ENCODE measurements around the gene GTF2A1. TPM values are rescaled to one million over a fixed set of nuclear protein-coding genes. Genes with fewer than 3 reads are reported as not detected.
A peak's percentile ranks its signal among the peaks of the same experiment; 100 is the strongest.

Gene GTF2A1
- total RNA-seq, 3 donors from 2014 or later, result 42.8 to 44.4 (median 43.4) TPM

DNA sequence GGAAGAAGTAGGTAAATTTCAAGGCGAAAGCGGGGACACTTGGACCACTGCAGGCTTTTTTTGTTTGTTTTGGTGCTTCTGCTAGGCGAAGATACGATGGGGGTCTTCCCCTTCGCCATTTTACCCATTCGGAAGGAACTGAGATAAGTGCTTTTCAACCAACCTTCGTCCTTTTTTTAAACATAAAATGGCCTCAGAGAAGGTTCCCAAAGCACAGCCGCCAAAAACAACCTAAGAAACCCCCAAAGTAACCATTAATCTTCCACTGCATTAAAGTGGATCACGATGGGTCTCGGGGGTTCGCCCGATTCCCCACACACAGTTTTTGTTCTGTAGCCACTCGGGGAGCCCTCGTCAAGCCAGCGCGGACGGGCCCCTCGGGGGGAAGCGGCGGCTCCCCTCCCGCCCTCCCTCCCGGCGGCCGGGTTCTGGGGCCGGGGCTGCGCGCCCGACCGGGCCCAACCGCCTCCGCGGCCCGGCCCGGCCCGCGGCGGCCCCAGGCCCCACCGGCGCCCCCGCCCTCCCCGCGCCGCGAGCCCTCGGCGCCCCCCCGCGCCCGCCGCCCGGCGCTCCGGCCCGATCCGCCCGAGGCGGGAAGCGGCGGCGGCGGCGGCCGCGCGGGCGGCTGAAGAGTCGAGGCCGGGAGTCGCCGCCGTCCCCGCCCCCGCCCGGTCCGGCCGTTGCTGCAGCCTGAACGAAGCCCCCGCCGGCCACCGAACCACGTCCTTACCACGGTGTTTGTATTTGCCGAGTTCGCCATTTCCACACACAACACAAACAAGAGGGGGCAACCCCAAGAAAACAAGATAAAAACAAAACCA, 790 bp downstream of the GTF2A1 start:
- Mint-ChIP-seq H3K4me1 (ENCODE audit: low read depth) (peaks cover 40% of the 10 kb centered on the region), H3K4me3 (peak overlapping the region; percentile 99), H3K9me3 (no peaks in the 10 kb centered on the region), H3K36me3 (ENCODE audit: insufficient read depth) (peaks cover 18% of the 10 kb centered on the region), H3K27me3 (ENCODE audit: low read depth) (no peaks in the 10 kb centered on the region)
- ATAC-seq (peak in 1 of 2 donors; percentile 3), DNase-seq (peak; percentile 31)

DNA sequence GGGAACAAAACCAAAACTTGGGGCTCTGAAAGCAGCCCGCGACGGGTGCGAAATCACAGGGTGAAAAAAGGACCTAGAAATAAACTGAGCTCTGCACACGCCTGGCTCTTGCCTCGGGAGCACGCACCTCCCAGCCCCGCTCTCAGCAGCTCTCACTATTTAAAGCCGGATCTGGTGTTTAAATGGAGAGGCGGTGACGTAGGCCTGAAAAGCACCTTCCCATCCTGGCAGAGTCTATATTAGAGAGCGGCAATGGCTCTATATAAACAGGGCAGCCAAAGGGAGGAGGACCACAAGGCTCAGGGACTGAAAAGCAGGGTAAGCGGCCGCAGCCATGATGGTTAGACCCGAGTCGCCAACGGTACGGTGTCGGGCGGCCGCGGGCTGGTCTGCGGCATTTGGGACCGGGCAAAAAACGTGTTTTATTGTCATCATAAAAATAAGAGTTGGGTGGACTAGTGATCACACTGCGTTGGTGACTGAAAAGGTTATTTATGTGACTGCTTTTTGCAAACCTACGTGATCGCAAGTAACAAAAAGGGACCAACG, 1.5 kb downstream of the GTF2A1 start:
- Mint-ChIP-seq H3K27me3 (ENCODE audit: low read depth) (no peaks in the 10 kb centered on the region), H3K9me3 (no peaks in the 10 kb centered on the region), H3K4me1 (ENCODE audit: low read depth) (peaks cover 43% of the 10 kb centered on the region), H3K36me3 (ENCODE audit: insufficient read depth) (peaks cover 20% of the 10 kb centered on the region), H3K4me3 (peak overlapping the region; percentile 99)
- DNase-seq (peak; percentile 78), ATAC-seq (peak; percentile 60 to 64)

DNA sequence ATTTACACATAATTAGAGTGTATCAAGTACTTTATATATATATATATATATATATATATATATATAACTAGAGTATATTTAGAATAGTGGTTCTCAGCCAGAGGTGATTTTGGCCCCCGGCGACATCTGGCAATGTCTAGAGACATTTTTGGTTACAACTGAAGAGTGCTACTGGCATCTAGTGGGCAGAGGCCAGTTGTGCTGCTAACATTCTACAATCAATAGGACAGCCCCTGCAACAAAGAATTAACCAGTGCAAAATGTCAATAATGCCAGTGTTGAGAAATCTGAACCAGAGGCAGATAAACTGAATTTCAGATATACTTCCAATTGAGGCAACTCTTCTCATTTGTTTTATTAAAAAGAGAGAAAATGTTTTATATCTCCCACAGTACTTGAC, 8.9 kb downstream of the GTF2A1 start:
- Mint-ChIP-seq H3K4me3 (no peak overlapping the region), H3K27me3 (ENCODE audit: low read depth) (no peaks in the 10 kb centered on the region), H3K36me3 (ENCODE audit: insufficient read depth) (peaks cover 58% of the 10 kb centered on the region), H3K4me1 (ENCODE audit: low read depth) (peaks cover 53% of the 10 kb centered on the region), H3K9me3 (no peaks in the 10 kb centered on the region)
- no peak for DNase-seq
- ATAC-seq, result peak; percentile 43 to 62

DNA sequence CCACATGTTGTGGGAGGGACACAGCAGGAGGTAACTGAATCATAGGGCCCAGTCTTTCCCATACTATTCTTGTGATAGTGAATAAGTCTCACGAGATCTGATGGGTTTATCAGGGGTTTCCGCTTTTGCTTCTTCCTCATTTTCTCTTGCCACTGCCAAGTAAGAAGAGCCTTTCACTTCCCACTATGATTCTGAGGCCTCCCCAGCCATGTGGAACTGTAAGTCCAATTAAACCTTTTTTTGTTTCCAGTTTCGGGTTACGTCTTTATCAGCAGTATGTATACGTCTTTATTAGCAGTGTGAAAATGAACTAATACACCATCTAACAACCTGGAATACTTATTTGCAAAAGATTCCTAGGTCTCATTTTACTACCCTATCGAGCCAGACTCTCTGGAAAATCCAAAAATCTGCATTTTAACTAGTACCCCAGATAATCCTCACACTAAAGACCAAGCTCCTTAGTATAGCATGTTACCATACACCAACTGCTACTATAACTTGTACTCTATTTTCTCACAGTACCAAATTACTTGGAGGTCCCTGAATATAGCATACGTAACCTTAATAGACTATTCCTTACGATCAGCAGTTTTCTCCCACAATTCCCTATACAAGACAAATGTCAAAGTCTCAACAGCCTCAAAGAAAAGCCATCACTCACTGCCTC, 11.5 kb downstream of the GTF2A1 start:
- H3K27me3 Mint-ChIP-seq (ENCODE audit: low read depth), result no peaks in the 10 kb centered on the region
- no peak overlapping the region for H3K4me3 Mint-ChIP-seq
- no peaks in the 10 kb centered on the region for H3K9me3 Mint-ChIP-seq
- peaks cover 56% of the 10 kb centered on the region for H3K4me1 Mint-ChIP-seq (ENCODE audit: low read depth)
- no peak for ATAC-seq
- peaks cover 54% of the 10 kb centered on the region for H3K36me3 Mint-ChIP-seq (ENCODE audit: insufficient read depth)
- no peak for DNase-seq

DNA sequence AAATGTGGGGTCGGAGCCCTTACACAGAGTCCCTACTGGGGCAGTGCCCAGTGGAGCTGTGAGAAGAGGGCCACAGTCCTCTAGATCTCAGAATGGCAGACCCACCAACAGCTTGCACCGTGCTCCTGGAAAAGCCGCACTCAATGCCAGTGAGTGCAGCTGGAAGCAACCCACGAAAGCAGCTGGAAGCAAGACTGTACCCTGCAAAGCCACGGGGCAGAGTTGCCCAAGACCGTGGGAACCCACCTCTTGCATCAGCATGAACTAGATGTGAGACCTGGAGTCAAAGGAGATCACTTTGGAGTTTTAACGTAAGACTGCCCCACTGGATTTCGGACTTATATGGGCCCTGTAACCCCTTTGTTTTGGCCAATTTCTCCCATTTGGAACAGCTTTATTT, 12.3 kb downstream of the GTF2A1 start:
- peaks cover 54% of the 10 kb centered on the region for H3K36me3 Mint-ChIP-seq (ENCODE audit: insufficient read depth)
- ATAC-seq (no peak), DNase-seq (no peak)
- H3K4me1 Mint-ChIP-seq (ENCODE audit: low read depth), result peaks cover 53% of the 10 kb centered on the region
- no peaks in the 10 kb centered on the region for H3K27me3 Mint-ChIP-seq (ENCODE audit: low read depth)
- no peaks in the 10 kb centered on the region for H3K9me3 Mint-ChIP-seq
- H3K4me3 Mint-ChIP-seq, result no peak overlapping the region

DNA sequence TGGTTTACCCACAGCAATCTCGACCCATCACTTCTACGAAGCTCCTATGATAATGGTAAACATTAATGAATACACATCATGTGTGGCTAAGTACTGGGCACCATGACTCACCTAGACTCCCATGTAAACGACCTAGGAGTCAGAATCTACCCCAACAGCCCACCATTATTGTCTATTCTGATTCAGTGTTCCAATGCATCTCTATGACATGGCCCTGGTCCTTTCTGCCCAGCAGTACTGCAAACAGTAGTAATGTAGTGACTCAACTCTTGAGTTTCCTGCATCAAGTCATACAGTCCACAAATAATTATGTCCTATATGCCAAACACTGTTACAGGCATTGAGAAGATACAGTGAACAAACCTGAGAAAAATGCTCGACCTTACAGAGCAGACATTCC, 14.6 kb downstream of the GTF2A1 start:
- H3K36me3 Mint-ChIP-seq (ENCODE audit: insufficient read depth), result peaks cover 53% of the 10 kb centered on the region
- no peaks in the 10 kb centered on the region for H3K27me3 Mint-ChIP-seq (ENCODE audit: low read depth)
- DNase-seq, result no peak
- ATAC-seq, result peak; percentile 75 to 86
- H3K4me3 Mint-ChIP-seq, result no peak overlapping the region
- no peaks in the 10 kb centered on the region for H3K9me3 Mint-ChIP-seq
- peaks cover 40% of the 10 kb centered on the region for H3K4me1 Mint-ChIP-seq (ENCODE audit: low read depth)

DNA sequence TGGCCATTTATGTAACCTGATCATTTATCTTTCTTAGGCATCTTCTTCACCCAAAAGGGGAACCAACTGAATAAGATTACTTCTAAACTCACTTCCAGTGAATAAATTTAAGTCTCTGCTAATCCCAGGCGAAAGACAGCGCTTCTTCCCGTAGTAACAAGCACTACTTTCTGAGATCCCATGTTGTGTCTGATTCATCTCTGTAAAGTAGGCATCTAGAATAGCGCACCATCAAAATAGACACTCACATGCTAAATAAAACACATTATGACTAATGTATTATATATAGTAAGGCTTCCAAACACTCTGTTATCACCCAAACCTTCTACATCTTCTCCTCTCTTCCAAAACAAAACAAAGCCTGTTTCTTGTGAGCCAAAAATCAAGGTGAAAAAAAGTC, 15.1 kb downstream of the GTF2A1 start:
- peaks cover 37% of the 10 kb centered on the region for H3K4me1 Mint-ChIP-seq (ENCODE audit: low read depth)
- ATAC-seq (no peak), DNase-seq (no peak)
- no peaks in the 10 kb centered on the region for H3K9me3 Mint-ChIP-seq
- H3K27me3 Mint-ChIP-seq (ENCODE audit: low read depth), result no peaks in the 10 kb centered on the region
- H3K4me3 Mint-ChIP-seq, result no peak overlapping the region
- H3K36me3 Mint-ChIP-seq (ENCODE audit: insufficient read depth), result peaks cover 49% of the 10 kb centered on the region

DNA sequence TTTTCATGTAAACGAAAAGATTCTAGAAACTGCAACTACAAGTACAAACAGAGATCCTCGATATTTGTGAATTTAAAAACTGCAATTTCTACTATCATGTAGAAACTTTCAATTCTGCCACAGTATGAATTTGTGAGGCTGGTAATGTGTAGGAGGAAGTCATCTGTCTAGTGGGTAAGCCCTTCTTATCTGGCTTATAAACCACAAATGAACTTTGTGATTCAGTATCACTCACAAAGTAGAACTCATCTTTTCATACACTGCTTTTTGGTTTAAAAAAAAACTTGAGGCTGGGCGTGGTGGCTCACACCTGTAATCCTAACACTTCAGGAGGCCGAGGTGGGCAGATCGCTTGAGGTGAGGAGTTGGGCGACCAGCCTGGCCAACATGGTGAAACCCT, 20.7 kb downstream of the GTF2A1 start:
- ATAC-seq, result peak; percentile 94 to 97
- Mint-ChIP-seq H3K4me3 (peak overlapping the region; percentile 24), H3K9me3 (no peaks in the 10 kb centered on the region), H3K27me3 (ENCODE audit: low read depth) (no peaks in the 10 kb centered on the region), H3K36me3 (ENCODE audit: insufficient read depth) (peaks cover 42% of the 10 kb centered on the region), H3K4me1 (ENCODE audit: low read depth) (peaks cover 20% of the 10 kb centered on the region)
- no peak for DNase-seq

DNA sequence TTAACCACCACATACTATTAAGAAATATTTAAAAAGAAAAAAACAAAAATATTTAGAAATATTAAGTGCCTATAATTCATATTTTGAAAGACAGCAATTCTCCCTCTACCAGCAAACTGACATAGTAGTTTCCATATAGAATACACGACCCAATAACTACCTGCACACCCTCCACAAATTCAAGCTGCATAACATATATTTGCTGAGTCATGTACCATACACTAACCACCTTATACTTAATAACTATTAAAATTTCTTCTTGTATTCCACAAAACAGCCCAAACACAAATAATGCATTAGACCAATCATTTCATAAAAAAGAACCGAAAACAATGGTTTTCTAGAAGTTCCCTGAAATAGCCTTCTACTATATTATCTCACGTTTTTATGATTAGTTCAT, 21.7 kb downstream of the GTF2A1 start:
- H3K27me3 Mint-ChIP-seq (ENCODE audit: low read depth), result no peaks in the 10 kb centered on the region
- peaks cover 46% of the 10 kb centered on the region for H3K36me3 Mint-ChIP-seq (ENCODE audit: insufficient read depth)
- no peak for ATAC-seq
- no peak for DNase-seq
- no peak overlapping the region for H3K4me3 Mint-ChIP-seq
- H3K4me1 Mint-ChIP-seq (ENCODE audit: low read depth), result peaks cover 25% of the 10 kb centered on the region
- H3K9me3 Mint-ChIP-seq, result no peaks in the 10 kb centered on the region

DNA sequence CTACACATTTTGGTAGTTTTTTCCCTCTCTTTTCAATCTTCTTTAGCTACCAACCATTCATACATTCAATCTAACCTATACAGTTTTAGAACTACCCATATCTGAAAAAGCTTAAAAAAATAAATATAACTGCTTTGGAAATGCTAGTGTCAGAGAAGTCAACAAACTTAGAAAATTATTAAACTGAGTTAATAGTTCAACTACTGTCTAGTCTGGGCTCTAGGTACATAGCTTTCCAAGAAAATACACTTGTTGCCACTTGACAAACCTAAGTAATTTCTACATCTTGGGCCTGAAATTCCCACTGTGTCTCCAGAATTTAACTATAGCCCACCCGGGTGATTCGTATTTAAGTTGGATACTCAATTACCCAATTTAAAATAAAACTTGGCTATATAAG, 22.1 kb downstream of the GTF2A1 start:
- ATAC-seq, result no peak
- no peak for DNase-seq
- H3K9me3 Mint-ChIP-seq, result no peaks in the 10 kb centered on the region
- H3K27me3 Mint-ChIP-seq (ENCODE audit: low read depth), result no peaks in the 10 kb centered on the region
- no peak overlapping the region for H3K4me3 Mint-ChIP-seq
- peaks cover 27% of the 10 kb centered on the region for H3K4me1 Mint-ChIP-seq (ENCODE audit: low read depth)
- peaks cover 43% of the 10 kb centered on the region for H3K36me3 Mint-ChIP-seq (ENCODE audit: insufficient read depth)

DNA sequence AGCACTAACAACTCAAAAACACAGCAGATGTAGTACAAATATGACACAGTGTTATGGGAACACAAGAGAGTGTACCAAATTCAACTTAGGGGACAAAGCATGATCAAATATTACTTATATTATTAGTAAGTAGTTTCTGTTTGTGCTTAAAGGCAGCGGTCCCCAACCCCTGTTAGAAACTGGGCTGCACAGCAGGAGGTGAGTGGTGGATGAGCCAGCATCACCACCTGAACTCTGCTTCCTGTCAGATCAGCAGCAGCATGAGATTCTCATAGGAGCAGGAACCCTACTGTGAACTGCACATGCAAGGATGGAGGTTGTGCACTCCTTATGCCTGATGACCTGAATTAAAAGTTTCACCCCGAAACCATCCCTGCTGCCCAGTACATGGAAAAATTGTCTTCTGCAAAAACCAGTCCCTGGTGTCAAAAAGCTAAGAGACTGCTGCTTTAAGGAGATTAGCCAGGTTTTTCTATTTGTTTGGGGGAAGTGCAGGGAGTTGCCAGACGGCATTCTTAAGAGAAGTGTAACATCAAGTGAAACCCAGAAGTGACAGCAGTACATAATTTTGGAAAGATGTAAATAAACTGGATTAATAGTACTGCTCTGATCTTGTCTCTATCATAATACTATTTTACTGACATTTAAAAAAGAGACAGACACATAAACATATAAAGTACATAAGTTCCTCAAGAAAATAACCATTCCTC, 26.7 kb downstream of the GTF2A1 start:
- peaks cover 36% of the 10 kb centered on the region for H3K4me1 Mint-ChIP-seq (ENCODE audit: low read depth)
- ATAC-seq (peak; percentile 71 to 80), DNase-seq (no peak)
- no peaks in the 10 kb centered on the region for H3K9me3 Mint-ChIP-seq
- H3K27me3 Mint-ChIP-seq (ENCODE audit: low read depth), result no peaks in the 10 kb centered on the region
- peaks cover 35% of the 10 kb centered on the region for H3K36me3 Mint-ChIP-seq (ENCODE audit: insufficient read depth)
- H3K4me3 Mint-ChIP-seq, result no peak overlapping the region

DNA sequence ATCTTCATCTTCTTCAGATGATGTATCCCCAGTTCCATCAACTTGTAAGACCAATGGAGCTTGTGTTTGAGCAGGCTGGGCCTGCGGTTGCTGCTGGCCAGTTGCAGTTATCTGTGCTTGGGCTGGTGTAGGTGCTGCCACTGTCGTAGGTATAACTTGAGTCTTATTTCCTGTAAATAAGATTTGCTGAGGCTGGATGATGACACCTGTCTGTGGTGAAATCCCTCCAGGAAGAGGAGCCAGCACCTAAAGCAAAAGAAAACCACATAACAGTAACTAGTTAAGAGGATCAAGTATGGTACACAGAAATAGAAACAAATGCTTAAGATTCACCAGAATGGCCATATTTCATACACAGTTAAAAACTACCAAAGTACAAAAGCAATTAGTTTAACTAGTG, 28.2 kb downstream of the GTF2A1 start:
- no peaks in the 10 kb centered on the region for H3K9me3 Mint-ChIP-seq
- peaks cover 38% of the 10 kb centered on the region for H3K36me3 Mint-ChIP-seq (ENCODE audit: insufficient read depth)
- no peaks in the 10 kb centered on the region for H3K27me3 Mint-ChIP-seq (ENCODE audit: low read depth)
- ATAC-seq, result peak in 1 of 2 donors; percentile 38
- peaks cover 45% of the 10 kb centered on the region for H3K4me1 Mint-ChIP-seq (ENCODE audit: low read depth)
- H3K4me3 Mint-ChIP-seq, result peak overlapping the region; percentile 67
- no peak for DNase-seq

DNA sequence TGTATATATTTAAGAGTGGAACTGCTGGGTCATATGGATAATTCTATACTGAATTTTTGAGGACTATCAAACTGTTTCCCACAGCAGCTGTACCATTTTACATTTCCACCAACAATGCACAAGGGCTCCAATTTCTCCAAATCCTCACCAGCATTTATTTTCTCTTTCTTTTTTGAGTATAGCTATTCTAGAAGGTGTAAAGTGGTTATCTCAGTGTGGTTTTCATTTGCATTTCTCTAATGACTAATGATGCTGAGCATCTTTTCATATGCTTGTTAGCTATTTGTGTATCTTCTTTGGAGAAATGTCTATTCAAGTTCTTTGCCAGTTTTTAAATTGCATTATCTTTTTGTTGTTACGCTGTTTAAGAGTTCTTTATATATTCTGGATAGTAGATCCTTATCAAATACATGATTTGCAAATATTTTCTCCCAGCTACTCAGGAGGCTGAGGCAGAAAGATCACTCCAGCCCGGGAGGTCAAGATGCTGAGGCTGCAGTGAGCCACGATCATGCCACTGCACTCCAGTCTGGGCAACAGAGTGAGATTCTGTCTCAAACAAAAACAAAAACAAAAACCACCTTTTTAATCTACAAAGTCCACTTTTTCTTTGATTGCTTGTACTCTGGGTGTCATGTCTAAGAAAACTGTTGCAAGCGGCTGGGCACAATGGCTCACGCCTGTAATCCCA, 32.8 kb downstream of the GTF2A1 start:
- no peak for DNase-seq
- Mint-ChIP-seq H3K9me3 (no peaks in the 10 kb centered on the region), H3K4me3 (no peak overlapping the region), H3K4me1 (ENCODE audit: low read depth) (peaks cover 43% of the 10 kb centered on the region), H3K36me3 (ENCODE audit: insufficient read depth) (peaks cover 30% of the 10 kb centered on the region), H3K27me3 (ENCODE audit: low read depth) (no peaks in the 10 kb centered on the region)
- ATAC-seq, result peak; percentile 51 to 78

DNA sequence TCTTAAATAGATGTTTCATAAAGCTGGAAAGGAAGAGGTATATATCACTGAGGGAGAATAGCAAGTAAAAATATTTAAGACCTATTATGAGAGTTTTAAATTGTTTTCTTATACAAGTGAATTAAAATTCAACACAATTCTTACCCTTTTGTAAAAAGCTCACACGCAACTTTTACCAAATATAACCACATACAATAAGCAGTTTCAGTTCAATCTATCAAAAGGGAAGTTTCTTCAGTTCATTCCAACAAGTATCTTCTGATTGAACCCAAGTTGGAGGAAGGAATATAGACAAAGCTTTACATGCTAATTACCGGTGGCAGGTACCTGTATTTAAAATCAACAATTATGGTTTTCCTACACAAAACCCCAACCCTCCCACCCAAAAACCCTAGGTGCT, 41.1 kb downstream of the GTF2A1 start:
- Mint-ChIP-seq H3K4me3 (no peak overlapping the region), H3K9me3 (no peaks in the 10 kb centered on the region), H3K36me3 (ENCODE audit: insufficient read depth) (peaks cover 28% of the 10 kb centered on the region), H3K4me1 (ENCODE audit: low read depth) (peaks cover 36% of the 10 kb centered on the region), H3K27me3 (ENCODE audit: low read depth) (no peaks in the 10 kb centered on the region)
- DNase-seq (no peak), ATAC-seq (no peak)

Data from activated T-cell treated with anti-CD3 and anti-CD28 coated beads, Interleukin-2, amount 50 U/mL, for 4 hours (primary cell).